LoVo (cell line): ENCODE data around the gene OBSCN.

Source experiments
- DNase-seq: peaks from one replicate; pipeline ENCODE4 v3.0.0-alpha.2; 2016; ENCODE audit warnings: low spot score

Gene OBSCN

DNA sequence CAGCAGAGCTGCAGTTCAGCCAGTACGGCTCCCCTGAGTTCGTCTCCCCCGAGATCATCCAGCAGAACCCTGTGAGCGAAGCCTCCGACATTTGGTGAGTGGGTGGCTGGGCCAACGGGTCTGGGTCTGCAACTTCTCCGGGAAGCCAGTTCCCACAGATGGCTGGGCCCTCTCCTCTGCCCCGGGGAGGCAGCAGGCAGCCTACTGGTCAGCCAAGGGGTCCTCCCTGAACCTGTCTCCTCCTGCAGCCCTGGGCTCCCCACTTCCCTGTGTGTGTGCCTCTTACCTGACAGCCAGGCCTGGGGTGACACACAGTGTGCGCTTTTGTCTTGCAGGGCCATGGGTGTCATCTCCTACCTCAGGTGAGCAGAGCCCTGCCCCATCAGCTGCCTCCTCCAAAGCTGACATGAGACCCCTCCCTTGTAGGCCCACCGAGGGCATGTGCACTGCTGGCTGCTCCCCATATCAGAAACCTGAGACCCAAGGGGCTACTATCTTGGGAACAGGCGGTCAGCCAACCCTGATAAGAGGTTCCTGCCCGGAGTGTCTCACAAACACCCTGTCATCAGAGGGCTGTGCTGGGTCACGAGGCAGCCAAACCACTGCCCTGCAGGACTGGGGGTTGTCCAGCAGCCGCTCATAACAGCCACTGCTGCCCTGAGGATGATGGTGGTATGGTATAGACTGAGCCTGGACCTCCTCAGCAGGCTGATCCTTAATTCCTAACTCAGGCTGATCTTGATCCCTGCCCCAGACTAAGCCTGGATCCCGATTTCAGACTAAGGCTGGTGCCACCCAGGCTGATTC is 161.2 kb downstream of the OBSCN start:
- DNase-seq, result no peak

DNA sequence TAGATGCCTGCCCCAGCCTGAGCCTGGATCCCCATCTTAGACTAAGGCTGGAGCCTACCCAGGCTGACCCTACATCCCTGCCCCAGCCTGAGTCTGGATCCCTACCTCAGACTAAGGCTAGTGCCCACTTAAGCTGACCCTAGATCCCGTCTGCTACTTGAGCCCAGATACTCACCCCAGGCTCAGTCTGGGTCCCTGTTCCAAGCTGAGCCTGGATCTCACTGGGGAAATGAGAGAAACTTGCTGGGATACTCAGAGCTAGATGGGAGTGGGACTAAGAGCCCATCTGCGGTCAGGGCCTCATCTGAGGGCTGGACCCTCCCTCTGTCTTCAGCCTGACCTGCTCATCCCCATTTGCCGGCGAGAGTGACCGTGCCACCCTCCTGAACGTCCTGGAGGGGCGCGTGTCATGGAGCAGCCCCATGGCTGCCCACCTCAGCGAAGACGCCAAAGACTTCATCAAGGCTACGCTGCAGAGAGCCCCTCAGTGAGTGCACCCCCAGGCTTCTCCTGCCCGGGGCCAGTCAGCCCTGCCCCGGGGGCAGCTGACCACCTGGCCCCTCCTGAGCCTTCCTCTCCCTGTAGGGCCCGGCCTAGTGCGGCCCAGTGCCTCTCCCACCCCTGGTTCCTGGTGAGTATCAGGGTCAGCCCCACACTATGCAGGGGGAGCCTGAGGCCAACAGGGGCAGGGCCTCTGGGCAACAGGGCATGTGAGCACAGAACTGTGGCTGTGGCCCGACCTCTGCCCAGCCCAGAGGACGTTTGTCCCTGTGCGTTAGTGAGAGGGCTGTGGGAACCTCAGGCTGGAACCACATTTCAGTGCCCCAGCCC is 162.0 kb downstream of the OBSCN start:
- DNase-seq, result no peak

DNA sequence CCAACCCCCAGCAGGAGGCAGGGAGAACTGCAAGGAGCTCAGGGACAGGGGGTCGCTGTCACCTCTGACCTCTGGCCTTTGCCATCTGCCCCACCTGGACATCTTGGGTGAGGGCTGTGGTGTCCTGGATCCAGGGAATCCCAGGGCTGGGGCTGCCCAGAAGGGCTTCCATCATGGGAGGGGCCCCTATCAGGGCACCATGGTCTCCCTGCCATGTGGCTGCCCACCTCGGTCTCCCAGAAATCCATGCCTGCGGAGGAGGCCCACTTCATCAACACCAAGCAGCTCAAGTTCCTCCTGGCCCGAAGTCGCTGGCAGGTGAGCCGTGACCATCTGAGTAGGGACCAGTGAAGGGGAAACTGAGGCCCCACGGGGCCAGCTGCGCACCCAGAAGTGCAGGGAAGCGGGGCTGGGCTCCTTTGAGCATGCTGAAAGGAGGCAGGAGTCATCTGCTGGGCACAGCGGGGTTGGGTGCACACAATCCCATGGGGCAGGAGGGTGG is 162.6 kb downstream of the OBSCN start:
- DNase-seq, result no peak

DNA sequence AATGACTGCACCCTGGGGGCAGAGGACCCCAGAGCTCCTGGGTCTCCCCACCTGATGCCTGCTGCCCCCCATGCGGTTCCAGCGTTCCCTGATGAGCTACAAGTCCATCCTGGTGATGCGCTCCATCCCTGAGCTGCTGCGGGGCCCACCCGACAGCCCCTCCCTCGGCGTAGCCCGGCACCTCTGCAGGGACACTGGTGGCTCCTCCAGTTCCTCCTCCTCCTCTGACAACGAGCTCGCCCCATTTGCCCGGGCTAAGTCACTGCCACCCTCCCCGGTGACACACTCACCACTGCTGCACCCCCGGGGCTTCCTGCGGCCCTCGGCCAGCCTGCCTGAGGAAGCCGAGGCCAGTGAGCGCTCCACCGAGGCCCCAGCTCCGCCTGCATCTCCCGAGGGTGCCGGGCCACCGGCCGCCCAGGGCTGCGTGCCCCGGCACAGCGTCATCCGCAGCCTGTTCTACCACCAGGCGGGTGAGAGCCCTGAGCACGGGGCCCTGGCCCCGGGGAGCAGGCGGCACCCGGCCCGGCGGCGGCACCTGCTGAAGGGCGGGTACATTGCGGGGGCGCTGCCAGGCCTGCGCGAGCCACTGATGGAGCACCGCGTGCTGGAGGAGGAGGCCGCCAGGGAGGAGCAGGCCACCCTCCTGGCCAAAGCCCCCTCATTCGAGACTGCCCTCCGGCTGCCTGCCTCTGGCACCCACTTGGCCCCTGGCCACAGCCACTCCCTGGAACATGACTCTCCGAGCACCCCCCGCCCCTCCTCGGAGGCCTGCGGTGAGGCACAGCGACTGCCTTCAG is 163.3 kb downstream of the OBSCN start:
- DNase-seq, result no peak

DNA sequence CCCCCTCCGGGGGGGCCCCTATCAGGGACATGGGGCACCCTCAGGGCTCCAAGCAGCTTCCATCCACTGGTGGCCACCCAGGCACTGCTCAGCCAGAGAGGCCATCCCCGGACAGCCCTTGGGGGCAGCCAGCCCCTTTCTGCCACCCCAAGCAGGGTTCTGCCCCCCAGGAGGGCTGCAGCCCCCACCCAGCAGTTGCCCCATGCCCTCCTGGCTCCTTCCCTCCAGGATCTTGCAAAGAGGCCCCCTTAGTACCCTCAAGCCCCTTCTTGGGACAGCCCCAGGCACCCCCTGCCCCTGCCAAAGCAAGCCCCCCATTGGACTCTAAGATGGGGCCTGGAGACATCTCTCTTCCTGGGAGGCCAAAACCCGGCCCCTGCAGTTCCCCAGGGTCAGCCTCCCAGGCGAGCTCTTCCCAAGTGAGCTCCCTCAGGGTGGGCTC is 163.9 kb downstream of the OBSCN start:
- no peak for DNase-seq

DNA sequence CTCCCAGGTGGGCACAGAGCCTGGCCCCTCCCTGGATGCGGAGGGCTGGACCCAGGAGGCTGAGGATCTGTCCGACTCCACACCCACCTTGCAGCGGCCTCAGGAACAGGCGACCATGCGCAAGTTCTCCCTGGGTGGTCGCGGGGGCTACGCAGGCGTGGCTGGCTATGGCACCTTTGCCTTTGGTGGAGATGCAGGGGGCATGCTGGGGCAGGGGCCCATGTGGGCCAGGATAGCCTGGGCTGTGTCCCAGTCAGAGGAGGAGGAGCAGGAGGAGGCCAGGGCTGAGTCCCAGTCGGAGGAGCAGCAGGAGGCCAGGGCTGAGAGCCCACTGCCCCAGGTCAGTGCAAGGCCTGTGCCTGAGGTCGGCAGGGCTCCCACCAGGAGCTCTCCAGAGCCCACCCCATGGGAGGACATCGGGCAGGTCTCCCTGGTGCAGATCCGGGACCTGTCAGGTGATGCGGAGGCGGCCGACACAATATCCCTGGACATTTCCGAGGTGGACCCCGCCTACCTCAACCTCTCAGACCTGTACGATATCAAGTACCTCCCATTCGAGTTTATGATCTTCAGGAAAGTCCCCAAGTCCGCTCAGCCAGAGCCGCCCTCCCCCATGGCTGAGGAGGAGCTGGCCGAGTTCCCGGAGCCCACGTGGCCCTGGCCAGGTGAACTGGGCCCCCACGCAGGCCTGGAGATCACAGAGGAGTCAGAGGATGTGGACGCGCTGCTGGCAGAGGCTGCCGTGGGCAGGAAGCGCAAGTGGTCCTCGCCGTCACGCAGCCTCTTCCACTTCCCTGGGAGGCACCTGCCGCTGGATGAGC is 164.5 kb downstream of the OBSCN start:
- DNase-seq, result no peak

DNA sequence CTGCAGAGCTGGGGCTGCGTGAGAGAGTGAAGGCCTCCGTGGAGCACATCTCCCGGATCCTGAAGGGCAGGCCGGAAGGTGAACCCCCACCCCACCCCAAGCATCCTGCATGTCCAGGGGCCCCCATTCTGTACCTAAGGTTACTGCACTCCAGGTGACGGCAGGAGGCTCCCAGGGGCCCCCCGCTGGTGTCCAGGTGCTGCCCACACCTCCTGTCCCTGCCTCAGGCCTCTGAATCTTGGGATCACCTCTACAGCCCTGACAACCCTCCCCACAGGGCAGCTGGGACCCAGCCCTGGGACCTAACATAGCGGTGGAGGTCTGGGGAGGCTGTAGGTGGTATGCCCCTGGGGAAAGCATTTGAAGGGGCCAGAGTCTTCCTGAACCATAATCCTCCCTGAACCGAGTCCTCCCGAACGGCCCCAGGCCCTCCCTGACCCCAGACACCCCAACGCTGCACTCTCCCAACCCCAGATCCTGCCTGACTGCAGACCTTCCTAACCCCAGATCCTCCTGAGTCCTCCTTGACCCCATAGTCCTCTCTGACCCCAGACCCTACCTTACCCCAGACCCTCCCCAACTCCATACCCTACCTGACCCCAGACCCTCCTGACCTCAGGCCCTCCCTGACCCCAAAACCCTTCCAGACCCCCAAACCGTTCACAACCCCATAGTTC is 165.3 kb downstream of the OBSCN start:
- no peak for DNase-seq

DNA sequence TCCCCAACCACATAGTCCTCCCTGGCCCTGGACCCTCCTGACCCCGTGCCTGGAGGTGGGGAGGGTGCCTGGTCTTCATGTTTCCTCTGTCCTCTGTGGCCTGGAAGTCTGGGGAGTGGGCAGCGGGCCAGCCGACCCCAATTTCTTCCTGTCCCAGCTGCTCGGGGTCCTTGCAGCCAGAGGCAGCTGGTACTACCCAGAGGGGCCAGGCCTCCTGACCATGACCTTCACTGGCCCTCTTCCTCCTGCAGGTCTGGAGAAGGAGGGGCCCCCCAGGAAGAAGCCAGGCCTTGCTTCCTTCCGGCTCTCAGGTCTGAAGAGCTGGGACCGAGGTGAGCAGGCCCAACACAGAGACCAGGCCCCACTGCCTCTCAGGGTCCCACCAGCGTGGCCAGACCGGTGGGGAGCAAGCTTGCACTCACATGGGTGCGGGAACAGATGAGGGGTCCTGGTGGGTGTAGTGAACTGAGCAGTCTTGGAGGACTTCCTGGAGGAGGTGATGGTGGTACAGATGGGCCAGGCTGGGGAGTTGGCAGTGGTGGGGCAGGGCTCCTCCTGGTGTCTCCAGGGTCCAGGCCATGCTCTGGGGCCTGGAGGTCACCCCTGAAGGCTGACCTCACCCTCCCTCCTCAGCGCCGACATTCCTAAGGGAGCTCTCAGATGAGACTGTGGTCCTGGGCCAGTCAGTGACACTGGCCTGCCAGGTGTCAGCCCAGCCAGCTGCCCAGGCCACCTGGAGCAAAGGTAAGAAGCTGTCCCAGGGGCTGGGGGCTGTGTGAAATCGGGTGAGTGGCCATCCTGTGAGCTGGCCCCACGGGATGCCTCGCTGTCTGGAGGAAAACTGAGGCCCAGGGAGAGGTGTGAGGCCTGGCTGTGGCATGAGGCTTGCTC is 166.1 kb downstream of the OBSCN start:
- no peak for DNase-seq

DNA sequence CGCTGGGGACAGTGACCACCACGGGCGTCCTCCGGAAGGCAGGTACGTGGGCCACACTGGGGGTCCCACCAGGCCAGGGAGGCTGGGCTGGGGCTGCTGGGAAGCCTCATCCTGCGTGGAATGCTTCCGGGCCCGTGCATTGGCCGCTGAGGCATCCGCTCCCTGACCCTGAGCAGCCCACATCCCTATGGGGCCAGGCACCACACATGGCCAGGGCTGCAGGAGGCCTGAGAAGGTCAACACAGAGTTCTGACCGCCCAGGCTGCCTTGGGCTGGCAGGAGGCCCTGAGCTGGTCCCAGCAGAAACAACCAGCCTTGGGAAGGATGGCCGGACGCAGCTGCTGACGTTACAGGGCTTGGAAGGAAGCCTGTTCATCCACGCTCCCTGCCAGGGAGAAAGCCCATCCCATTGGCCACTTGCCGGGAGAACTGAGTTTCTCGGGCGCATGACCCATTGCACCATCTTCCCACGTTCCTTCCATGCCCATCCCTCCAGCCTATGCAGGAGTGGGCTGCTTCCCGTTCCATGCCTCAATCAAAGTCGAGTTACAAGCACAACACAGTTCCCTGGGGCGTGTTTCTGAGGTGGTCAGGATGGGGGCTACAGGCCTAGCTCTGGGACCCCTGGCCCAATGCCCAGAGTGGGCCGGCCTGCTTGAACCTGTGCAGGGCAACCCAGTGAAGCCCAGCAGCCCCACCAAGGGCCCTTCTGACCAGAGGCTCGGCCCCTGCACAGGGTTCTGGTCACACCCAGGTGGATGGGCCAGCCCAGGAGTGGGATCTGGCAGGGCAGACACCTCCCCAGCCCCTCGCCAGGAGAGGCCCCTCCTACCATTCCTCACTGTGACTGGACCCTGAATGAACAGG is 167.1 kb downstream of the OBSCN start:
- no peak for DNase-seq

DNA sequence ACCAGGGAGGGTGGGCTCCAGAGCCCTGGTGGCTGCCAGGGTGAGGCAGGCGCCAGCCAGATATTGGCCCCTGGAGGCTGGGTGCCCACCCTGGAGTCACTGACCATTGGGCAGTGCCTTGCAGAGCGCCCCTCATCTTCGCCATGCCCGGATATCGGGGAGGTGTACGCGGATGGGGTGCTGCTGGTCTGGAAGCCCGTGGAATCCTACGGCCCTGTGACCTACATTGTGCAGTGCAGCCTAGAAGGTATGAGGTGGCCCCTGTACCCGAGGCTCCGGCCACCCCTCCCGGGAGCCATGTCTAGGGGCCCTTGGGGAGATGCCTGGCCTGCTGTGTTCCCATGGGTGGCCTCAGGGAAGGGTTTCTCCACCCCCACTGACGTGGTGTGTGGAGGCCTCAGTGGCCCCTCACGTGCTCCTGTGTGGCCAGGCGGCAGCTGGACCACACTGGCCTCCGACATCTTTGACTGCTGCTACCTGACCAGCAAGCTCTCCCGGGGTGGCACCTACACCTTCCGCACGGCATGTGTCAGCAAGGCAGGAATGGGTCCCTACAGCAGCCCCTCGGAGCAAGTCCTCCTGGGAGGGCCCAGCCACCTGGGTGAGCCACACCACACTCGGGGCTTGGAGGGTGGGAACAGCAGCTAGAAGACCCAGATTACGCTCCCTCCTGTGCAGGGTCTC is 167.9 kb downstream of the OBSCN start:
- no peak for DNase-seq

DNA sequence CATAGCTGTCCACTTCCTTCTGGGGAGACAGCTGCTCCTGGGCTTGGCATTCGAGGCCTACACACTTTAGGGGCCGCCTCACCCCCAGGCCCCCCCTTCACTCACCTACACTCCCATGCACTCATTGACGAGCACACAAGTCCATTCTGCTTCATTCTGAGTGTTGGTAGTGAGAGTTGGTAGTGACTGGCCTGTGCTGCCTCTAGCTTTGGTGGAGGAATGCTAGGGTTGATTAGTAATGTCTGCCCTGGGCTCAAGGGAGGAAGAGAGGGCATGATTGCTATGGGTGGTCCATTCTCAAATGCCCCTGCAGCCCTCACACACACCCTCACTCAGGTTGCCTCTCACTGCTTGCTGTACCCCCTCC is 168.4 kb downstream of the OBSCN start:
- DNase-seq, result no peak

DNA sequence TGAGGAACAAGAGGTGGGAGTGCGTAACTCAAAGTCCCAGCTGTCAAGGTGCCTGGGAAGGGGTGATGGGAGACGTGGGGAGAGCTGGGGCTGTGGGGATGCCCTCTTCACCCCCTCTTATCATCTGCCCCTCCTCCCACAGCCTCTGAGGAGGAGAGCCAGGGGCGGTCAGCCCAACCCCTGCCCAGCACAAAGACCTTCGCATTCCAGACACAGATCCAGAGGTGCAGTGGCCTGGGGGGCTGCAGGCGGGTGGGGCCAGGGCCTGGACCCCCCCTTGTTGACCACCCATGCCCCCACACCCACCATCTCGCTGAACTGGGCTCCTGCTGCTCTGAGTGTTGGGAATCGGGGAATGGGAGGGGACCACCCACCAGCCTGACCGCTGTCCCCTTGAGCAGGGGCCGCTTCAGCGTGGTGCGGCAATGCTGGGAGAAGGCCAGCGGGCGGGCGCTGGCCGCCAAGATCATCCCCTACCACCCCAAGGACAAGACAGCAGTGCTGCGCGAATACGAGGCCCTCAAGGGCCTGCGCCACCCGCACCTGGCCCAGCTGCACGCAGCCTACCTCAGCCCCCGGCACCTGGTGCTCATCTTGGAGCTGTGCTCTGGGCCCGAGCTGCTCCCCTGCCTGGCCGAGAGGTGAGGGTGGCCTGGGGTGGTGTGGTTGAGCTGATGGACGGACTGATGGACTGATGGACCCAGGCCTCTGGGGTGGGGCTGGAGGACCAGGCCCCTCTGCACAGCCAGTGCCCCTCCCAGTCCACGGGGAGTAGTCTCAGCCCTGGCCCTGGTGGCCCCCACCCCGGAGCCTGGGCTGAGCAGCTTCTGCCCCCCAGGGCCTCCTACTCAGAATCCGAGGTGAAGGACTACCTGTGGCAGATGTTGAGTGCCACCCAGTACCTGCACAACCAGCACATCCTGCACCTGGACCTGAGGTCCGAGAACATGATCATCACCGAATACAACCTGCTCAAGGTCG is 169.1 kb downstream of the OBSCN start:
- DNase-seq, result no peak

DNA sequence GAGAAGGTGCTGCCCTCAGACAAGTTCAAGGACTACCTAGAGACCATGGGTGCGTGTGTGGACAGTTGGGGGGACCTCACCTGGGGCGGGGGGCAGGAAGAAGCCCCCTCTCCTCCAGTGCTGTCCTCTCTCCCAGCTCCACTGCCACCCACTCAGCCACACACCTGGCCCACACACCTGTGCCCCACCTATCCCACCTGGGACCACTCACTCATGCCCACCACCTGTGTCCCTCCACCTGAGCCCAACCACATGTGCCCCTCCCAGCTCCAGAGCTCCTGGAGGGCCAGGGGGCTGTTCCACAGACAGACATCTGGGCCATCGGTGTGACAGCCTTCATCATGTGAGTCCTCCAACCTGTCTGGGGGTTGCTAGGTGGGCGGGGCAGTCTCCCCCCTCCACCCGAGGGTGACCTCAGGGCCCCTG is 169.8 kb downstream of the OBSCN start:
- DNase-seq, result no peak

DNA sequence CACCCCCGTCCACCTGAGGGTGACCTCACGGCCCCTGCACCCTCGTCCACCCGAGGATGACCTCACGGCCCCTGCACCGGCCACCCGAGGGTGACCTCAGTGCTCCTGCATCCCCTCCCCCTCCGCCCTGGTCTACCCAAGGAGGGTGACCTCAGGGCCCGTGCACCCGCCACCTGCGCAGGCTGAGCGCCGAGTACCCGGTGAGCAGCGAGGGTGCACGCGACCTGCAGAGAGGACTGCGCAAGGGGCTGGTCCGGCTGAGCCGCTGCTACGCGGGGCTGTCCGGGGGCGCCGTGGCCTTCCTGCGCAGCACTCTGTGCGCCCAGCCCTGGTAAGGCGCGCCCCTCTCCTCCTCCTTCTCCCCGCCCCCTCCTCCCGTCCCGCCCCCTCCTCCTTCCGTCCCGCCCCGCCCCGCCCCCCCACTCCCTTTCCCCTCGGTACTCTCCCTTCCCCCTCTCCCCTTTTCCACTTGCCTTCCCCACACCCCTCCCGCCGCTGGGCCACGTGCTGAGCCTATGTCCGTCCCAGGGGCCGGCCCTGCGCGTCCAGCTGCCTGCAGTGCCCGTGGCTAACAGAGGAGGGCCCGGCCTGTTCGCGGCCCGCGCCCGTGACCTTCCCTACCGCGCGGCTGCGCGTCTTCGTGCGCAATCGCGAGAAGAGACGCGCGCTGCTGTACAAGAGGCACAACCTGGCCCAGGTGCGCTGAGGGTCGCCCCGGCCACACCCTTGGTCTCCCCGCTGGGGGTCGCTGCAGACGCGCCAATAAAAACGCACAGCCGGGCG is 170.4 kb downstream of the OBSCN start:
- DNase-seq, result no peak

DNA sequence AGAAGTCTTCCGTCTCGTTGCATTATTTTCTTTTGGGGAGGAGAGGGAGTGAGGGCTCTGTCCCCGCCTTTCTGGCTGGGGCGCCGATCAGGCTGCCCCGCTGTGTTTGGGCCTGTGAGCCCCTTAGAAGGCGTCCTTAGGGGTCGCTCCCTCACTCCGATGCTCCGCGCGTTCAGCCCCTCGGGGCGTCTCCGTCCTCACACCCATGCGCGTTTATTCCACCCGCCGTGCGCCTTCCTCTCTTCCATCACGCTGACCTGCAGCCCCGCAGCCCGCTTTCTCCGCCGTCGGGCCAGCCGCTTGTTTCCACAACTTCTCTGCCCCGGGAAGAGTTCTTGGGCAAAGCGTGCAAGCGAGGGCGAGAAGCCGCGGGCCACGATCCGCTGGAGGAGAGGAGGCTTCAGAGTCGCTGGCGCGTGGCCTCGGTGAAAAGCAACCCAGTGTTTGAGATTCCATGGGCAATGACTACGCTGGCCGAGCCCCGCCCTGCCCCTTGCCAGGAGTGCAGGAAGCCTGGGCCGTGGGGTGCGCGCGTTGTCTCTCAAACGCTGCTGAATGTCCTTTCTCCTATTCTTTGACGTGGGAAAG is 171.1 kb downstream of the OBSCN start:
- no peak for DNase-seq

DNA sequence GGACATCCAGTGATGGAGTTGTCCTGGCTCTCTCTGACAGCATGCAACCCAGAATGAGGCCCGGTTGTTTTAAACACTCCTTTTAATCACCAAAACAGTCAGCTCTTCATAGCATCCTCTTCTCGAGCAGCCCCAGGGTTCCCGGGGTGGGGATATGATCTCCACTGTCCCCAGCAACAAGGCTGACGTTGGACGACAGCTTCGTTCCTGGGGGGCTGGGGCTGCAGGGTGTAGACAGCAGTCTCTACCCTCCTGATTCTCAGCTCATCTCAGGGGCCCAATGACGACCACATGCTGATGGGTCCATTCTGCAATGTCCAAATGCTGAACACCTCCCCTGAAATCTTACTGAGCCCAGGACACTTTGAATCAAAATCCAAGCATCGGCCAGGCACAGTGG is 171.8 kb downstream of the OBSCN start:
- no peak for DNase-seq
